GM23338 (cell line): Measurements from ENCODE around the gene CAMKV. TPM values are rescaled to one million over a fixed set of nuclear protein-coding genes. Genes with fewer than 3 reads are reported as not detected.

ENCODE experiments used
- ATAC-seq: fragments of 200-7000 bp; cut with Tn5 transposase; 3 replicates; pipeline ENCODE4 v1.9.1; 2020
- DNase-seq: peaks from one replicate; pipeline ENCODE4 v3.0.0-alpha.2; 2015; ENCODE audit warnings: low spot score
- H2AFZ ChIP-seq: fragments of 200-600 bp; sonication (generic); 2 replicates; pipeline ENCODE4 v1.8.0; 2016; ENCODE audit warnings: antibody characterized with exemption, mild to moderate bottlenecking, moderate library complexity
- H3F3A ChIP-seq: fragments of 200-600 bp; sonication (generic); replicated peaks from 2 replicates; pipeline ENCODE4 v1.8.0; 2017; ENCODE audit warnings: antibody characterized with exemption, mixed run types, low read depth
- H3K27ac ChIP-seq: fragments of 200-600 bp; sonication (generic); 2 replicates; pipeline ENCODE4 v1.6.1; 2016; ENCODE audit warnings: low read depth
- H3K27me3 ChIP-seq: fragments of 200-600 bp; sonication (generic); 2 replicates; pipeline ENCODE4 v1.8.0; 2016; ENCODE audit warnings: mild to moderate bottlenecking, mixed run types, moderate library complexity; ENCODE audit not compliant: insufficient read depth
- H3K36me3 ChIP-seq: fragments of 200-600 bp; sonication (generic); 2 replicates; pipeline ENCODE4 v1.8.0; 2016; ENCODE audit warnings: mild to moderate bottlenecking; ENCODE audit not compliant: insufficient read depth
- H3K4me1 ChIP-seq: fragments of 200-600 bp; sonication (generic); 2 replicates; pipeline ENCODE4 v1.8.0; 2016; ENCODE audit warnings: mild to moderate bottlenecking, moderate library complexity; ENCODE audit not compliant: insufficient read depth
- H3K4me2 ChIP-seq: fragments of 200-600 bp; sonication (generic); 2 replicates; pipeline ENCODE4 v1.7.1; 2017; ENCODE audit warnings: mixed run types
- H3K4me3 ChIP-seq: fragments of 200-600 bp; sonication (generic); 2 replicates; pipeline ENCODE4 v1.6.1; 2016; ENCODE audit warnings: mixed run types
- H3K79me2 ChIP-seq: fragments of 200-600 bp; sonication (generic); replicated peaks from 2 replicates; pipeline ENCODE4 v1.8.0; 2017; ENCODE audit warnings: mild to moderate bottlenecking; ENCODE audit not compliant: insufficient read depth
- H3K9me2 ChIP-seq: fragments of 200-600 bp; sonication (generic); 2 replicates; pipeline ENCODE4 v1.8.0; 2017; ENCODE audit not compliant: insufficient read depth
- H4K20me1 ChIP-seq: fragments of 200-600 bp; sonication (generic); replicated peaks from 2 replicates; pipeline ENCODE4 v1.8.0; 2017; ENCODE audit warnings: mild to moderate bottlenecking; ENCODE audit not compliant: insufficient read depth
- H3K27ac Mint-ChIP-seq: 2 replicates; pipeline ENCODE4 v1.8.0; 2020; ENCODE audit warnings: inconsistent platforms, mild to moderate bottlenecking, moderate library complexity, mixed read lengths
- H3K27me3 Mint-ChIP-seq: 3 replicates; pipeline ENCODE4 v1.8.0; 2022; ENCODE audit warnings: low read depth, mild to moderate bottlenecking, moderate library complexity, mixed read lengths, inconsistent platforms; ENCODE audit not compliant: insufficient read depth, poor library complexity
- H3K36me3 Mint-ChIP-seq: 3 replicates; pipeline ENCODE4 v1.8.0; 2021; ENCODE audit warnings: low read depth, mild to moderate bottlenecking, inconsistent platforms, moderate library complexity, mixed read lengths
- H3K4me1 Mint-ChIP-seq: 3 replicates; pipeline ENCODE4 v1.8.0; 2020; ENCODE audit warnings: mild to moderate bottlenecking, inconsistent platforms, mixed read lengths
- H3K4me3 Mint-ChIP-seq: 3 replicates; pipeline ENCODE4 v1.8.0; 2021; ENCODE audit warnings: moderate library complexity, mild to moderate bottlenecking, inconsistent platforms, mixed read lengths
- H3K9me3 Mint-ChIP-seq: 3 replicates; pipeline ENCODE4 v1.8.0; 2020; ENCODE audit warnings: moderate library complexity, mild to moderate bottlenecking, inconsistent platforms, mixed read lengths
- EZH2phosphoT487 ChIP-seq: fragments of 200-600 bp; sonication (generic); IDR thresholded peaks from one replicate; pipeline ENCODE4 v1.8.1; 2018; ENCODE audit warnings: antibody characterized with exemption; ENCODE audit not compliant: unreplicated experiment
- NANOG ChIP-seq: IDR thresholded peaks from 2 replicates; pipeline ENCODE4 v1.6.1; 2016; ENCODE audit warnings: antibody characterized with exemption, borderline replicate concordance
- ZNF114 ChIP-seq: fragments of 250-450 bp; sonication (Bioruptor Pico); IDR thresholded peaks from 2 replicates; pipeline ENCODE4 v1.5.0; 2020; ENCODE audit warnings: mild to moderate bottlenecking, moderate library complexity
- ZNF331 ChIP-seq: fragments of 250-450 bp; sonication (Bioruptor Pico); IDR thresholded peaks from 2 replicates; pipeline ENCODE4 v1.5.0; 2020; ENCODE audit warnings: low read depth, mild to moderate bottlenecking, moderate library complexity
- polyA plus RNA-seq: library from polyadenylated mRNA; unstranded; fragments of >200 nt; fragmentation: Nextera tagmentation; extraction: Ambion mirVana; gene quantifications from 2 replicates; pipeline ENCODE4 v1.2.1, GENCODE V29; 2016
- total RNA-seq: library from RNA; depleted of rRNA; stranded (reverse); fragments of >200 nt; shearing (Covaris generic); gene quantifications from 2 replicates; pipeline ENCODE4 v1.2.3, GENCODE V29; 2014
- TF ChIP-seq, protein P1 (sequence below): IDR thresholded peaks from one replicate; pipeline ENCODE4 v1.6.1; 2018; ENCODE audit warnings: antibody characterized with exemption; ENCODE audit not compliant: unreplicated experiment
- TF ChIP-seq, protein P2 (sequence below), 2 experiments: fragments of 200-600 bp in 1 of 2; sonication (generic) in 1 of 2; conservative IDR thresholded peaks; 2 replicates each; pipeline versions ENCODE4 v1.5.1 to v1.6.1; 2016 to 2017; ENCODE audit warnings: antibody characterized with exemption in 2 of 2, low read depth in 2 of 2, mild to moderate bottlenecking in 2 of 2, moderate library complexity in 1 of 2

Gene CAMKV
- total and polyA plus RNA-seq, 2 experiments from 2014 or later = 38.3 to 80.1 TPM

DNA sequence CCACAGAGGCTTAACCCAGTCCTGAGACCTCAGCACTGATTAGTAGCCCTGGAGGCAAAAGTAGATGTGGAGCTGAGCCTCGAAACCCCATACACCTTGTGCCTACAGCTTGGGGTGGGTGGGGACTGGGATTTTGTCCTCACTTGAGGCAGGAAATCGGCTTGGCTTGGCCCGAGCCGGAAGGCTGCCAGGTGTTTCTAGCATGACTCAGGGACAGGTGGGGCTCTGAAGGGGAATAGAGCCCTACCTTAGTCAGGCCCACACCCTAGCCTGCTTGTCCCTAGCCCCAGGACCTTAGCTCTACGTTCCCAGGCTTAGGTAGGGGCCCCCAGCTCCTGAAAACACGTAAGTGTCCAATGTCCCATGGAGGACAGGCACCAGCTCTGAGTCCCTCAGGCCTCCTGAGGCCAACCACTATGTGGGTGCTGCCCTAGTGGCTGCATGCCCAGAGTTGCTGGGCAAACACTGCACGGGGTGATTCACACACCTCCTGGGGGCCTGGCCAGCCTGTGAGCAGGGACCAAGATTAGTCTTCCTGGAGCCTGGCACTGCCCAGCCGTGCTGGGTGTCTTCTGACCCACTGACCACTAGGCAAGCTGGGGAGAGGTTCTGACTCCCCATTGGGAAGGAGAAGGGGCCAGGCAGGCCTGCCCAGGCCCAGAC, 30.9 kb upstream of the CAMKV start:
- no peaks in the 10 kb centered on the region for H3K27me3 ChIP-seq
- no peak overlapping the region for H3K4me2 ChIP-seq
- Mint-ChIP-seq H3K4me1 (peaks cover 8% of the 10 kb centered on the region), H3K27ac (no peak overlapping the region), H3K36me3 (no peaks in the 10 kb centered on the region), H3K9me3 (no peaks in the 10 kb centered on the region), H3K27me3 (peaks cover 15% of the 10 kb centered on the region), H3K4me3 (no peak overlapping the region)
- H3K36me3 ChIP-seq = no peaks in the 10 kb centered on the region
- ATAC-seq = no peak
- DNase-seq = peak; percentile 30
- H3K4me1 ChIP-seq = peaks cover 13% of the 10 kb centered on the region
- TF ChIP-seq, protein P1, sequence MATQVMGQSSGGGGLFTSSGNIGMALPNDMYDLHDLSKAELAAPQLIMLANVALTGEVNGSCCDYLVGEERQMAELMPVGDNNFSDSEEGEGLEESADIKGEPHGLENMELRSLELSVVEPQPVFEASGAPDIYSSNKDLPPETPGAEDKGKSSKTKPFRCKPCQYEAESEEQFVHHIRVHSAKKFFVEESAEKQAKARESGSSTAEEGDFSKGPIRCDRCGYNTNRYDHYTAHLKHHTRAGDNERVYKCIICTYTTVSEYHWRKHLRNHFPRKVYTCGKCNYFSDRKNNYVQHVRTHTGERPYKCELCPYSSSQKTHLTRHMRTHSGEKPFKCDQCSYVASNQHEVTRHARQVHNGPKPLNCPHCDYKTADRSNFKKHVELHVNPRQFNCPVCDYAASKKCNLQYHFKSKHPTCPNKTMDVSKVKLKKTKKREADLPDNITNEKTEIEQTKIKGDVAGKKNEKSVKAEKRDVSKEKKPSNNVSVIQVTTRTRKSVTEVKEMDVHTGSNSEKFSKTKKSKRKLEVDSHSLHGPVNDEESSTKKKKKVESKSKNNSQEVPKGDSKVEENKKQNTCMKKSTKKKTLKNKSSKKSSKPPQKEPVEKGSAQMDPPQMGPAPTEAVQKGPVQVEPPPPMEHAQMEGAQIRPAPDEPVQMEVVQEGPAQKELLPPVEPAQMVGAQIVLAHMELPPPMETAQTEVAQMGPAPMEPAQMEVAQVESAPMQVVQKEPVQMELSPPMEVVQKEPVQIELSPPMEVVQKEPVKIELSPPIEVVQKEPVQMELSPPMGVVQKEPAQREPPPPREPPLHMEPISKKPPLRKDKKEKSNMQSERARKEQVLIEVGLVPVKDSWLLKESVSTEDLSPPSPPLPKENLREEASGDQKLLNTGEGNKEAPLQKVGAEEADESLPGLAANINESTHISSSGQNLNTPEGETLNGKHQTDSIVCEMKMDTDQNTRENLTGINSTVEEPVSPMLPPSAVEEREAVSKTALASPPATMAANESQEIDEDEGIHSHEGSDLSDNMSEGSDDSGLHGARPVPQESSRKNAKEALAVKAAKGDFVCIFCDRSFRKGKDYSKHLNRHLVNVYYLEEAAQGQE = no peak
- TF ChIP-seq NANOG (no peak), ZNF114 (CRISPR knock-in tag) (no peak), EZH2phosphoT487 (no peak)
- TF ChIP-seq, protein P2, sequence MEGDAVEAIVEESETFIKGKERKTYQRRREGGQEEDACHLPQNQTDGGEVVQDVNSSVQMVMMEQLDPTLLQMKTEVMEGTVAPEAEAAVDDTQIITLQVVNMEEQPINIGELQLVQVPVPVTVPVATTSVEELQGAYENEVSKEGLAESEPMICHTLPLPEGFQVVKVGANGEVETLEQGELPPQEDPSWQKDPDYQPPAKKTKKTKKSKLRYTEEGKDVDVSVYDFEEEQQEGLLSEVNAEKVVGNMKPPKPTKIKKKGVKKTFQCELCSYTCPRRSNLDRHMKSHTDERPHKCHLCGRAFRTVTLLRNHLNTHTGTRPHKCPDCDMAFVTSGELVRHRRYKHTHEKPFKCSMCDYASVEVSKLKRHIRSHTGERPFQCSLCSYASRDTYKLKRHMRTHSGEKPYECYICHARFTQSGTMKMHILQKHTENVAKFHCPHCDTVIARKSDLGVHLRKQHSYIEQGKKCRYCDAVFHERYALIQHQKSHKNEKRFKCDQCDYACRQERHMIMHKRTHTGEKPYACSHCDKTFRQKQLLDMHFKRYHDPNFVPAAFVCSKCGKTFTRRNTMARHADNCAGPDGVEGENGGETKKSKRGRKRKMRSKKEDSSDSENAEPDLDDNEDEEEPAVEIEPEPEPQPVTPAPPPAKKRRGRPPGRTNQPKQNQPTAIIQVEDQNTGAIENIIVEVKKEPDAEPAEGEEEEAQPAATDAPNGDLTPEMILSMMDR (conservative IDR thresholded peaks at IDR 0.05; ENCODE audit: low read depth in 2 of 2) = no peak
- H4K20me1 ChIP-seq = no peaks in the 10 kb centered on the region
- H3K27ac ChIP-seq = no peak overlapping the region
- no peak overlapping the region for H3K4me3 ChIP-seq
- H3K79me2 ChIP-seq = no peaks in the 10 kb centered on the region
- peaks cover 10% of the 10 kb centered on the region for H3F3A ChIP-seq
- peaks cover 5% of the 10 kb centered on the region; the same call in 1 of the 2 replicates for H3K9me2 ChIP-seq
- no peak overlapping the region for H2AFZ ChIP-seq

DNA sequence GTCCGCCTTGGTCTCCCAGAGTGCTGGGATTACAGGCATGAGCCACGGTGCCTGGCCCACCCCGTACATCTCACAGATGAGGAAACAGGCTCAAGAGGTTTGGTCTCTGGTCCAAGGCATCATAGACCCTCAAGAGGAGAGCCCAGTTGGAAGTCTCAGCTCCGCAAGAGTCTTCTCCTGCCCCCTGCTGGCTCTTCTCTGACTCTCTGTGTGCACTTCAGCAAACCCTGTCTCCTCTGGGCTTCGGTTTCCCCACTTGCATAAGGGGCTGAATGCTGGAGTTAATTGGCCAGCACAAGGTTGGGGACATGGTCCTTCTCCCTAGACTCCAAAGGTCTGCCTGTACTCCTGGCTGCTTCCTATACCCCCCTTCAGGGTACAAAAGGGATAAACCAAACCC, 30.1 kb upstream of the CAMKV start:
- peaks cover 9% of the 10 kb centered on the region for H3F3A ChIP-seq
- no peak overlapping the region for H3K4me2 ChIP-seq
- H3K4me3 Mint-ChIP-seq = no peak overlapping the region
- peaks cover 15% of the 10 kb centered on the region for H3K27me3 Mint-ChIP-seq
- H3K27ac ChIP-seq = no peak overlapping the region
- H3K36me3 Mint-ChIP-seq = no peaks in the 10 kb centered on the region
- H3K9me3 Mint-ChIP-seq = no peaks in the 10 kb centered on the region
- peaks cover 8% of the 10 kb centered on the region for H3K4me1 ChIP-seq
- H3K4me3 ChIP-seq = no peak overlapping the region
- no peaks in the 10 kb centered on the region for H3K36me3 ChIP-seq
- peak; percentile 12 for ATAC-seq
- peaks cover 8% of the 10 kb centered on the region for H3K4me1 Mint-ChIP-seq
- H3K27me3 ChIP-seq = no peaks in the 10 kb centered on the region
- H3K9me2 ChIP-seq = peaks cover 4% of the 10 kb centered on the region; the same call in 1 of the 2 replicates
- H4K20me1 ChIP-seq = no peaks in the 10 kb centered on the region
- no peak overlapping the region for H3K27ac Mint-ChIP-seq
- TF ChIP-seq, protein P2 (conservative IDR thresholded peaks at IDR 0.05; ENCODE audit: low read depth in 2 of 2) = peak; percentile 71 to 87
- TF ChIP-seq ZNF331 (CRISPR knock-in tag) = no peak
- peak; percentile 89 for DNase-seq
- H2AFZ ChIP-seq = no peak overlapping the region
- no peaks in the 10 kb centered on the region for H3K79me2 ChIP-seq
